GM18951 (cell line): ENCODE data around the gene TPRA1.

Experiments used
- POLR2A ChIP-seq: IDR thresholded peaks from 4 replicates; pipeline ENCODE4 v1.6.1; 2011; ENCODE audit warnings: mild to moderate bottlenecking; ENCODE audit not compliant: insufficient read length, insufficient read depth; ENCODE audit errors: extremely low read depth
- in situ Hi-C: fragments of 300-500 bp; cut with MboI; formaldehyde crosslinking; loops from one replicate; pipeline ENCODE4 v1.12.0; 2022; ENCODE audit warnings: low sequenced_read_pairs, mixed read lengths, inconsistent platforms; ENCODE audit not compliant: unreplicated experiment

TPRA1 gene

DNA sequence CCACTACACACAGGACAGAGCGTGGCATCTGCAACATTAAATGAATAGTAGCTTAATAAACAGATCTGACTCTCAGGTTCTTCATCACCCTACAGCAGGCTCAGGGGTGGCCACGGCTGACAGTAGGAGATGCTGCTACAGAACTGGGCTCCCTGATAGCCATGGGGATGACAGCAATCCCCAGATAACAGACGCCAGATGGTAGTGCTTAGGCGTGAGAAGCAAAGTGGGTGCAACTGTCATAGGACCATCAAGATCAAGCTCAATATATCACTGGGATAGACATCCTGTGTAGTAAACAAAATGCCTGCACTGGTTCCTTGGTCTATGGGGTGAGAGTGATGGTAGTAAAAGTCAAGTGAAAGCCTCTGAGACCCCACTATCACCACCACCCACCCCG lies 2.6 kb upstream of the TPRA1 start:
- no peak for TF ChIP-seq POLR2A
- in situ Hi-C loops, result no loop called here

DNA sequence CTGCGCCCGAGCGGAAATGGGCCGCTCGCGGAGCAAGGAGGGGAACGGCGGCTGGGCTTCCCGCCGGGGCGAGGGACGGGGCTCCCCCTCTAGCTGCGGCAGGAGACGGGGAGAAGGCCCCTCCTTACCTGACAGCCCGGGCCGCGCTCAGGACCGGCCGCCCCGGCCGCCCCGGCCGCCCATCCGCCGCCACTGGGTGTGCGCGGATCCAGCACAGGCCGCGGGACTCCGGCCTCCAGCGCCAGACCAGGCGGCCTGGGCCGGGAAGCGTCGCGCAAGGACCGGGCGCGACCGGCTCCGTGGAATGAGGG lies 296 bp downstream of the TPRA1 start:
- TF ChIP-seq POLR2A, result peak; percentile 5
- in situ Hi-C loops, result no loop called here

GRCh38 chr3:127589600-127590281 lies 792 bp downstream of the TPRA1 start:
- no peak for TF ChIP-seq POLR2A
- in situ Hi-C loops, result no loop called here

DNA sequence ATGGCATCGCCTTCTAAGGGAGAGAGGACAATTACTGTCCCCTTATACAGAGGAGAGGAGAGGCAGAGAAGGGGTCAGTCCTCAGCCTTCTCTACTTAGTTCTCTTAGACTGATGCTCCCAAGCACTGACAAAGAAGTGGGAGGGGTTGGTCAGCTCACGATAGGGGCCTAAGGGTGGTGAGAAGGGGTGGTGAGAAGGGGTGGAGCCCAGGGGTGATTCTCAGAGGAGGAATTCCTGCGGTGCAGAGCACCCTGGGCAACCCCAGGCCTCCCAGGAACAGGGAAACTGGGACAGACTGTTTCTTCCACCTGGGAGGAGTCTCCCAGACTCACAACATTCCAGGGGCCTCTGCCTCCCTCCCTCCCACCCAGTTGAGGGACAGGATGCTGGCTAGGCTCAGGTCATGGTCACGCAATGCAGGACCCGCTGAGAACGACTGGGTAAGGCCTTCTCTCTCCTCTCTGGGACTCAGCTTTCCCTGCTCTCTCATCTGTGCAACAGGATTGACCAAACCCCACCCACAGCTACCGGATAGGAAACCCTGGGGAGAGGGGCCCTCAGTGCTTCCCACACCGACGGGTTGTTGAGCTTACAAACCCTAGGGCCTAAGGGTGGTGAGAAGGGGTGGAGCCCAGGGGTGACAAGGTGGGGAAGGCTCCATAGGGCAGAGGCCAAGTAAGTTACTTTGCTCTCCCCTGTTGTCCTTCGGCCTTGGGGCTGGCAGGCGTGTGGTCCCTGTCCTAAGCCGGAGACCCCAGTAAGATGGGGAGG lies 1.5 kb downstream of the TPRA1 start:
- in situ Hi-C loops, result no loop called here
- TF ChIP-seq POLR2A, result no peak

GRCh38 chr3:127587876-127588275 lies 2.7 kb downstream of the TPRA1 start:
- no peak for TF ChIP-seq POLR2A

DNA sequence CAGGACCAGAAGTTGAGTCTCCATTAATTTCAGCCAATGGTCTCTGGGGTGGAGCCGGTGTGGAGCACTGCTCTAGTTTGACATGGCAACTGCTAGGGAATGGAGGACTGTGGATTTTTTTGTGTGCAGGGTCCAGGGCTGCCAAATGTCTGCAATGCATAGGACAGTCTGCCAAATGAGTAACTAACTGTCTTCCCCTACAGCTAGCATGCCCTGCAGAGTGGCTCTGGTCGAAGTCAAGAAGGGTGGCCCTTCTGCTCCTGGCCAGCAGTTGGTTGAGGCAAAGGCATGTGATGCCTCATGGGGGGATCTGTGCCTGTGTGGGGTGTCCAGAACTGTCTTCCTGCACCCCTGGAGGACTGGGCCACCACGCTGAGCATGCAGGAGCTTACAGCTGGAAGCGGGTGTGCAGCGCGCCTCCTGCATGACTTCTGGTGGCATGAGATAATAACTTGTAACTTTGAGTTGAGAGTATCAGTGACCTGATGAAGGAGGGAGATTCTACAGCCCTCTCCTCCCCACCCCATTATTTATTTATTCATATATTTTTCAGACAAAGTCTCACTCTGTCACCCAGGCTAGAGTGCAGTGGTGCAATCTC lies 4.6 kb downstream of the TPRA1 start:
- no peak for TF ChIP-seq POLR2A
- in situ Hi-C loops, result no loop called here

More at GRCh38 chr3:127587876-127588275, 2.7 kb downstream of the TPRA1 start:
- in situ Hi-C loops, result no loop called here

- TF ChIP-seq POLR2A, result no peak
- in situ Hi-C loops, result no loop called here
These were observed 5.2 kb downstream of the TPRA1 start for GRCh38 chr3:127585163-127585812.

DNA sequence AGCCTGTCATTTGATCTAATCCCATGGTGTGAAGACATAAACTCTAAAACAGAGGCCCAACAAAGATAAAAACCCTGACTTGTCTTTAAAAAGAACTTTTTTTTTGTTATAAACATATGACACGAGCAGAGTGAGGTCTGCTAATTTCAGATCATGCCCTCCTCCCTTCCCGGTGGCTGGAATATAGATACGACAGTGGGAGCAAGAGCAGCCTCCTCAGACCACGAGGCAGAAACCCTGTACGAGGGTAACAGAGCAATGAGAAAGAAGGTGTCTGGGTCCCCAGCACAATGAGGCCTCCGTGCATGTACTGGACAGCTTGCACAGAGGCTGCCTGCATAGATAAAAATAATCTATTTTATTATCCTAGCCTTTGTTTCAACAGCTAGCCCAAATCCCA lies 5.8 kb downstream of the TPRA1 start:
- in situ Hi-C loops, result no loop called here
- no peak for TF ChIP-seq POLR2A

- no peak for TF ChIP-seq POLR2A
- in situ Hi-C loops, result no loop called here
These were observed 10.0 kb downstream of the TPRA1 start for GRCh38 chr3:127580327-127581060.

- in situ Hi-C loops, result no loop called here
- TF ChIP-seq POLR2A, result no peak
These were observed 11.7 kb downstream of the TPRA1 start for GRCh38 chr3:127578802-127579201.

DNA sequence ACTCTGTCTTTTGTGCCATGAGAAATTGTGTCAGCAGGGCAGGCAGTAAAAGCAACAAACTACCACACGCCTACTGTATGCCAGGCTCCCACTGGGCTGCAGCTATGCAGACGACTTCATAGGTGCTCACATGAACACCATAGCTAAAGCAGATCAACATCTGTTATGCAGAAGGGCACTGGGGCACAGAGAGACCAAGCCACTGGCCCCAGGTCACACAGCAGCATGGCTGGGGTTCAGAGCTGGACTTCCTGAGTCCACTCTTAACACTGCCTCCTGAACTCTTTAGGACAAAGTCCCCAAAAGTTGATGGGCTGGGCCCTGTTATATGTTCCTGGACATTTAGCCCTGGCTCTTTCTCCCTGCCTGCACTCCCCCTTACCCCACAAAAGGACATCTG lies 12.4 kb downstream of the TPRA1 start:
- TF ChIP-seq POLR2A, result no peak
- in situ Hi-C loops, result no loop called here

DNA sequence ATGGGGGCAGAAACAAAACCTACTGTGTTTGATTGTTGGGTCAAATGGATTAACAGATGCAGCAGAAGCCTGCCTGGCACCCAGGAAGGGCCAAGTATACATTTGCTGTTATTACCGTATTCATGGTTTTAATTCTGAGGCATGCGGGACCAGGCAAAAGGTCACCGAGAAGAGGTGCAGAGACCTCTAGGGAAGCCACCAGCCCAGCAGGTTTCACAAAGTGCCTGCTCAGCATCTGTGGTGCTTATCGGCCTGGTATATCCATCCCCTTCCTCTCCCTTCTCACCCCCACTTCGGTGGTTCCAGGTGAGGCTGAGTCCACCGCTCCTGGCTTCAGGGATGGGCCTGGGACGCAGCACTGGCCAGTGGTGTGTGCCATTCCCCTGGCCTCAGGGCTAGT lies 13.1 kb downstream of the TPRA1 start:
- TF ChIP-seq POLR2A, result no peak
- in situ Hi-C loops, result no loop called here
